ENCODE results near the gene IL34. TPM values are rescaled to one million over a fixed set of nuclear protein-coding genes. Genes with fewer than 3 reads are reported as not detected.
A peak's percentile ranks its signal among the peaks of the same experiment; 100 is the strongest.

Gene IL34
- polyA plus RNA-seq, 1 of the 3 experiments (the other 2 are of a cell fraction), result 0.18 TPM

DNA sequence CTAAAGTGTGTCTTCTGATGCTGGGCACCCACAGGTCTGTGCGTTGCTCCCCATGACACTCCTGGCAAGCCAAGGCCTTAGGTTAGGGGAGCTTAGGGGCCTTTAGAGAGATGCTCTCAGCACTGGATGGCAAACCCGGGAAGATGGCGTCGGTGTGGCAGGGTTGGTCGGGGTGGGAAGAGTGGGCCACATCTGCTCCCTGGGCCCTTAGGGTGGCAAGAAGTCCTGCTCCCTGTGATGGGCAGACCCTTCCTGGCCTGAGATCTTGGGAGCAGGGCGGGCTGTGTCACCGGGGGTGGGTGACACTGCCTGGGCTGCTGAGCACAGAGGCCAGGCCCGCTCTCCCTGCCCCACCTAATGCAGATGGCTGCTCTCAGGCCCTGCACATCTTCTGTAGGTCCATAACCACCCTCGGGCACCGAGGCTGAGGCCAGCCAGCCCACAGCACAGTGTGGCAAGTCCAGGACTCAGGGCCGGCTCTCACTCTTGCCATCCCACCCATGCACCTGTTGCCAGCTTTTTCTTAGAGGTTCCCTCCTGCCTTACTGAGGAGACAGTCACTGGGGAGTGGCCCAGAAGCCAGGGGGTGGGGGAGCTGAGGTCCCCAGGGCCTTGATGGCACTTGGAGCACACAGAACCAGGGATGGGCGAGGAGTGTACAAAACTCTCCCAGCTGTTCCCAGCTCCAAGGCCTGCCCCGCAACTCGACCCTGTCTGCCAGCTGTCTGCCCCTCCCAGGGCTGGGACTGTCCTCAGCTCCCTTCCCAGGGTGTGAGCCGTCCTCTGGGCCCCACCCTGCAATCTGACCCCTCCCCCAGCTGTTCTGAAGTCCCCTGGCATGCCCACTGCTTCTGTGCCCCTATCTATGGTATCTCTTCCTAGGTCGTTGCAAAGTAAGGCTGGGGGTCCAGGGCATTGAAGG is 43.9 kb downstream of the IL34 start:
- H3K79me2 ChIP-seq (ENCODE audit: insufficient read depth), result peaks cover 4% of the 10 kb centered on the region
- no peaks in the 10 kb centered on the region for H4K20me1 ChIP-seq (ENCODE audit: insufficient read depth)
- WGBS (ENCODE audit: low lambda C conversion rate), result 76% methylated on average over 4 of the region's 16 CpGs
- peak overlapping the region; percentile 74; the same call in 1 of the 2 replicates for H3K4me2 ChIP-seq
- POLR2A ChIA-PET, result interaction anchor here (0.5 kb wide), 1 partner anchor 48 kb away, joined by 3 read pairs; no protein-coding TSS in a partner anchor
- DNase-seq, result no peak
- no peaks in the 10 kb centered on the region for H3K27me3 ChIP-seq (ENCODE audit: insufficient read depth)
- H3K9me3 ChIP-seq, result no peaks in the 10 kb centered on the region
- CTCF ChIA-PET, result interaction anchor here (0.6 to 4.9 kb wide), 9 partner anchors 10 to 197 kb away, joined by 3 to 24 read pairs (median 7); no protein-coding TSS in a partner anchor
- no peak overlapping the region for H2AFZ ChIP-seq (ENCODE audit: low read depth)
- no peaks in the 10 kb centered on the region for H3K36me3 ChIP-seq (replicated peaks in 1 of 2; ENCODE audit: control insufficient read depth in 1 of 2, insufficient read depth in 2 of 2, low read length in 1 of 2)
- H3K4me1 ChIP-seq (ENCODE audit: control insufficient read depth in 1 of 2, insufficient read depth in 2 of 2, low read depth in 1 of 2, low read length in 1 of 2), result peaks cover 64 to 91% of the 10 kb centered on the region in 2 experiments
- H3K27ac ChIP-seq (ENCODE audit: low read depth in 2 of 2, low read length in 1 of 2), result peak overlapping the region; percentile 88 to 98; a peak in 3 of 4 replicates
- no peak overlapping the region for H3K4me3 ChIP-seq (ENCODE audit: low read depth in 2 of 2, low read length in 1 of 2)
- no peaks in the 10 kb centered on the region for H3K9me2 ChIP-seq
- TF ChIP-seq RAD21 (IDR thresholded peaks at IDR 0.05; ENCODE audit: low read length), result no peak
- no peak for TF ChIP-seq RFX5 (IDR thresholded peaks at IDR 0.05; ENCODE audit: low read length)
- TF ChIP-seq NFIC (IDR thresholded peaks at IDR 0.05; ENCODE audit: borderline replicate concordance), result no peak
- no peak for TF ChIP-seq JUND (IDR thresholded peaks at IDR 0.05)
- no peak for TF ChIP-seq SMC3 (IDR thresholded peaks at IDR 0.05; ENCODE audit: low read depth, low read length)
- TF ChIP-seq, protein P1, sequence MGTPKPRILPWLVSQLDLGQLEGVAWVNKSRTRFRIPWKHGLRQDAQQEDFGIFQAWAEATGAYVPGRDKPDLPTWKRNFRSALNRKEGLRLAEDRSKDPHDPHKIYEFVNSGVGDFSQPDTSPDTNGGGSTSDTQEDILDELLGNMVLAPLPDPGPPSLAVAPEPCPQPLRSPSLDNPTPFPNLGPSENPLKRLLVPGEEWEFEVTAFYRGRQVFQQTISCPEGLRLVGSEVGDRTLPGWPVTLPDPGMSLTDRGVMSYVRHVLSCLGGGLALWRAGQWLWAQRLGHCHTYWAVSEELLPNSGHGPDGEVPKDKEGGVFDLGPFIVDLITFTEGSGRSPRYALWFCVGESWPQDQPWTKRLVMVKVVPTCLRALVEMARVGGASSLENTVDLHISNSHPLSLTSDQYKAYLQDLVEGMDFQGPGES (IDR thresholded peaks at IDR 0.05; ENCODE audit: low read depth, low read length), result no peak
- TF ChIP-seq, protein P2, sequence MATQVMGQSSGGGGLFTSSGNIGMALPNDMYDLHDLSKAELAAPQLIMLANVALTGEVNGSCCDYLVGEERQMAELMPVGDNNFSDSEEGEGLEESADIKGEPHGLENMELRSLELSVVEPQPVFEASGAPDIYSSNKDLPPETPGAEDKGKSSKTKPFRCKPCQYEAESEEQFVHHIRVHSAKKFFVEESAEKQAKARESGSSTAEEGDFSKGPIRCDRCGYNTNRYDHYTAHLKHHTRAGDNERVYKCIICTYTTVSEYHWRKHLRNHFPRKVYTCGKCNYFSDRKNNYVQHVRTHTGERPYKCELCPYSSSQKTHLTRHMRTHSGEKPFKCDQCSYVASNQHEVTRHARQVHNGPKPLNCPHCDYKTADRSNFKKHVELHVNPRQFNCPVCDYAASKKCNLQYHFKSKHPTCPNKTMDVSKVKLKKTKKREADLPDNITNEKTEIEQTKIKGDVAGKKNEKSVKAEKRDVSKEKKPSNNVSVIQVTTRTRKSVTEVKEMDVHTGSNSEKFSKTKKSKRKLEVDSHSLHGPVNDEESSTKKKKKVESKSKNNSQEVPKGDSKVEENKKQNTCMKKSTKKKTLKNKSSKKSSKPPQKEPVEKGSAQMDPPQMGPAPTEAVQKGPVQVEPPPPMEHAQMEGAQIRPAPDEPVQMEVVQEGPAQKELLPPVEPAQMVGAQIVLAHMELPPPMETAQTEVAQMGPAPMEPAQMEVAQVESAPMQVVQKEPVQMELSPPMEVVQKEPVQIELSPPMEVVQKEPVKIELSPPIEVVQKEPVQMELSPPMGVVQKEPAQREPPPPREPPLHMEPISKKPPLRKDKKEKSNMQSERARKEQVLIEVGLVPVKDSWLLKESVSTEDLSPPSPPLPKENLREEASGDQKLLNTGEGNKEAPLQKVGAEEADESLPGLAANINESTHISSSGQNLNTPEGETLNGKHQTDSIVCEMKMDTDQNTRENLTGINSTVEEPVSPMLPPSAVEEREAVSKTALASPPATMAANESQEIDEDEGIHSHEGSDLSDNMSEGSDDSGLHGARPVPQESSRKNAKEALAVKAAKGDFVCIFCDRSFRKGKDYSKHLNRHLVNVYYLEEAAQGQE (IDR thresholded peaks at IDR 0.05; ENCODE audit: low read depth, low read length), result no peak
- TF ChIP-seq USF2 (IDR thresholded peaks at IDR 0.05; ENCODE audit: borderline replicate concordance, low read depth, low read length), result no peak
- TF ChIP-seq POLR2AphosphoS5 (IDR thresholded peaks at IDR 0.05; ENCODE audit: low read depth, low read length), result no peak
- no peak for TF ChIP-seq TCF12 (IDR thresholded peaks at IDR 0.05)
- TF ChIP-seq CHD2 (IDR thresholded peaks at IDR 0.05; ENCODE audit: low read length, partially characterized antibody), result no peak
- TF ChIP-seq, protein P3, sequence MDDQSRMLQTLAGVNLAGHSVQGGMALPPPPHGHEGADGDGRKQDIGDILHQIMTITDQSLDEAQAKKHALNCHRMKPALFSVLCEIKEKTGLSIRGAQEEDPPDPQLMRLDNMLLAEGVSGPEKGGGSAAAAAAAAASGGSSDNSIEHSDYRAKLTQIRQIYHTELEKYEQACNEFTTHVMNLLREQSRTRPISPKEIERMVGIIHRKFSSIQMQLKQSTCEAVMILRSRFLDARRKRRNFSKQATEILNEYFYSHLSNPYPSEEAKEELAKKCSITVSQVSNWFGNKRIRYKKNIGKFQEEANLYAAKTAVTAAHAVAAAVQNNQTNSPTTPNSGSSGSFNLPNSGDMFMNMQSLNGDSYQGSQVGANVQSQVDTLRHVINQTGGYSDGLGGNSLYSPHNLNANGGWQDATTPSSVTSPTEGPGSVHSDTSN (IDR thresholded peaks at IDR 0.05), result no peak
- TF ChIP-seq EP300 (IDR thresholded peaks at IDR 0.05; ENCODE audit: borderline replicate concordance in 1 of 2, low read depth in 1 of 2, low read length in 1 of 2), result no peak
- no peak for TF ChIP-seq GATA2 (CRISPR knock-in tag; IDR thresholded peaks at IDR 0.05)
- peaks cover 7% of the 10 kb centered on the region for H3F3A ChIP-seq (replicated peaks; ENCODE audit: insufficient read depth)
- H3K9ac ChIP-seq, result no peak overlapping the region

Data from SK-N-SH (cell line).